Osteoblast (primary cell): ENCODE results near the gene PAGE2B. TPM values are rescaled to one million over a fixed set of nuclear protein-coding genes. Genes with fewer than 3 reads are reported as not detected.

Experiments used
- DNase-seq: peaks from one replicate; pipeline ENCODE4 v3.0.0; 2011; ENCODE audit warnings: low spot score, mixed read lengths; ENCODE audit not compliant: insufficient read length; ENCODE audit errors: missing footprints
- H2AFZ ChIP-seq: 2 replicates; pipeline ENCODE4 v1.6.0; 2011; ENCODE audit warnings: mild to moderate bottlenecking, low read length
- H3K27ac ChIP-seq: 2 replicates; pipeline ENCODE4 v1.5.1; 2011; ENCODE audit warnings: mild to moderate bottlenecking, low read depth, low read length, moderate library complexity
- H3K27me3 ChIP-seq: 2 replicates; pipeline ENCODE4 v1.6.0; 2012; ENCODE audit warnings: mild to moderate bottlenecking, control low read depth, inconsistent platforms, low read length, moderate library complexity; ENCODE audit not compliant: insufficient read depth
- H3K36me3 ChIP-seq: 2 replicates; pipeline ENCODE4 v1.5.1; 2011; ENCODE audit warnings: mild to moderate bottlenecking, low read length, control low read depth, moderate library complexity; ENCODE audit not compliant: insufficient read depth
- H3K4me1 ChIP-seq: 2 replicates; pipeline ENCODE4 v1.5.1; 2011; ENCODE audit warnings: mild to moderate bottlenecking, low read length, control low read depth, moderate library complexity; ENCODE audit not compliant: insufficient read depth
- H3K4me2 ChIP-seq: 2 replicates; pipeline ENCODE4 v1.6.0; 2011; ENCODE audit warnings: mild to moderate bottlenecking, low read length; ENCODE audit not compliant: insufficient read depth
- H3K4me3 ChIP-seq: fragments of 200-600 bp; sonication (generic); 3 replicates; pipeline ENCODE4 v1.5.1; 2012; ENCODE audit warnings: mild to moderate bottlenecking, low read length, inconsistent platforms; ENCODE audit not compliant: insufficient read depth
- H3K79me2 ChIP-seq: 2 replicates; pipeline ENCODE4 v1.6.0; 2012; ENCODE audit warnings: mild to moderate bottlenecking, low read length, control low read depth, inconsistent platforms; ENCODE audit not compliant: insufficient read depth
- H3K9me3 ChIP-seq: 2 replicates; pipeline ENCODE4 v1.5.1; 2011; ENCODE audit warnings: low read depth, low read length, control low read depth
- H4K20me1 ChIP-seq: 2 replicates; pipeline ENCODE4 v1.6.0; 2012; ENCODE audit warnings: mild to moderate bottlenecking, low read length, control low read depth; ENCODE audit not compliant: insufficient read depth
- total RNA-seq: library from RNA; depleted of rRNA; stranded (reverse); fragments of >200 nt; gene quantifications from 2 replicates; pipeline ENCODE4 v1.2.3, GENCODE V29; 2012
- TF ChIP-seq, protein P1 (sequence below): IDR thresholded peaks from 2 replicates; pipeline ENCODE4 v1.5.1; 2011; ENCODE audit warnings: mild to moderate bottlenecking, low read depth, low read length, moderate library complexity; ENCODE audit errors: extremely low read depth

The PAGE2B gene
- not detected in 2 replicates for total RNA-seq

- Histone ChIP-seq H3K27ac (no peak within 1 kb of the TSS), H3K27me3 (no peaks in the 10 kb centered on the region), H3K4me3 (no peak within 1 kb of the TSS), H3K4me2 (no peak within 1 kb of the TSS), H3K36me3 (no peaks in the 10 kb centered on the region), H3K79me2 (no peaks in the 10 kb centered on the region), H2AFZ (no peak within 1 kb of the TSS), H3K4me1 (no peaks in the 10 kb centered on the region), H3K9me3 (no peaks in the 10 kb centered on the region), H4K20me1 (no peaks in the 10 kb centered on the region)
- no peak for DNase-seq
- TF ChIP-seq, protein P1, sequence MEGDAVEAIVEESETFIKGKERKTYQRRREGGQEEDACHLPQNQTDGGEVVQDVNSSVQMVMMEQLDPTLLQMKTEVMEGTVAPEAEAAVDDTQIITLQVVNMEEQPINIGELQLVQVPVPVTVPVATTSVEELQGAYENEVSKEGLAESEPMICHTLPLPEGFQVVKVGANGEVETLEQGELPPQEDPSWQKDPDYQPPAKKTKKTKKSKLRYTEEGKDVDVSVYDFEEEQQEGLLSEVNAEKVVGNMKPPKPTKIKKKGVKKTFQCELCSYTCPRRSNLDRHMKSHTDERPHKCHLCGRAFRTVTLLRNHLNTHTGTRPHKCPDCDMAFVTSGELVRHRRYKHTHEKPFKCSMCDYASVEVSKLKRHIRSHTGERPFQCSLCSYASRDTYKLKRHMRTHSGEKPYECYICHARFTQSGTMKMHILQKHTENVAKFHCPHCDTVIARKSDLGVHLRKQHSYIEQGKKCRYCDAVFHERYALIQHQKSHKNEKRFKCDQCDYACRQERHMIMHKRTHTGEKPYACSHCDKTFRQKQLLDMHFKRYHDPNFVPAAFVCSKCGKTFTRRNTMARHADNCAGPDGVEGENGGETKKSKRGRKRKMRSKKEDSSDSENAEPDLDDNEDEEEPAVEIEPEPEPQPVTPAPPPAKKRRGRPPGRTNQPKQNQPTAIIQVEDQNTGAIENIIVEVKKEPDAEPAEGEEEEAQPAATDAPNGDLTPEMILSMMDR = no peak
Observed at GRCh38 chrX:55074851-55075467, at the start of gene PAGE2B. Gene PAGE2B (plus strand): TSS chrX:55075030. CDS start chrX:55076042, 1,012 bp downstream.

- TF ChIP-seq, protein P1 = no peak
- no peak overlapping the region for H2AFZ ChIP-seq
- H3K4me2 ChIP-seq = no peak overlapping the region
- no peak overlapping the region for H3K27ac ChIP-seq
- peak; percentile 29 for DNase-seq
- no peak overlapping the region for H3K4me3 ChIP-seq
- H3K9me3 ChIP-seq = no peaks in the 10 kb centered on the region
- peaks cover 3% of the 10 kb centered on the region for H3K27me3 ChIP-seq
- no peaks in the 10 kb centered on the region for H4K20me1 ChIP-seq
- H3K79me2 ChIP-seq = no peaks in the 10 kb centered on the region
- no peaks in the 10 kb centered on the region for H3K4me1 ChIP-seq
- H3K36me3 ChIP-seq = no peaks in the 10 kb centered on the region
Observed at GRCh38 chrX:55026143-55026542, 48.7 kb upstream of the PAGE2B start.

- H3K27ac ChIP-seq = no peak overlapping the region
- H4K20me1 ChIP-seq = no peaks in the 10 kb centered on the region
- H3K4me2 ChIP-seq = no peak overlapping the region
- DNase-seq = no peak
- no peaks in the 10 kb centered on the region for H3K36me3 ChIP-seq
- H3K79me2 ChIP-seq = no peaks in the 10 kb centered on the region
- no peaks in the 10 kb centered on the region for H3K9me3 ChIP-seq
- H2AFZ ChIP-seq = no peak overlapping the region
- peaks cover 3% of the 10 kb centered on the region for H3K27me3 ChIP-seq
- TF ChIP-seq, protein P1 = no peak
- no peak overlapping the region for H3K4me3 ChIP-seq
- no peaks in the 10 kb centered on the region for H3K4me1 ChIP-seq
Observed at GRCh38 chrX:55026840-55027239, 48.0 kb upstream of the PAGE2B start.

DNA sequence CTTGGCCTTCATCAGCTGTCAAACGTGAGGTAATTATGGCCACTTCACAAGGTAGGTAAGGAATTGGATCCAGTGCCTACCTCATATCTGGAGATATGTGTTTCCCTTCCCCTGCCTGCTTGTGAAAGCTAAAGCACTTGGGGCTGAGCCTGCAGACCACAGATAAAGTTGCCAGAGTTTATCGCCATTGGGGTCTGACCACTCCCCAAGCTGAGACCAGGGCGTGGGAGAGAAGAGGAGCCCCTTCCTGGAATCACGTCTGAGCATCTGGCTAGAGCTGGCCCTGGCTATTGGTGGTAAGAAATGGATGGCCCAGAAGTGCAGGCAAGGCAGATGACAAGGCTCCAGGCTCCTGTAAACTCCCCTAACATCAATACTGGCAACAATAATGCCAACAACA is 46.8 kb upstream of the PAGE2B start:
- Histone ChIP-seq H2AFZ (no peak overlapping the region), H3K36me3 (no peaks in the 10 kb centered on the region), H3K4me2 (no peak overlapping the region), H3K27me3 (peaks cover 3% of the 10 kb centered on the region), H3K9me3 (no peaks in the 10 kb centered on the region), H3K4me1 (no peaks in the 10 kb centered on the region), H4K20me1 (no peaks in the 10 kb centered on the region), H3K27ac (no peak overlapping the region), H3K79me2 (no peaks in the 10 kb centered on the region), H3K4me3 (no peak overlapping the region)
- TF ChIP-seq, protein P1 = no peak
- no peak for DNase-seq
